NCI-H1436 (cell line): ENCODE measurements around the gene SAMD10.
A peak's percentile ranks its signal among the peaks of the same experiment; 100 is the strongest.
"Not testable (repeated sequence)": the region's sequence is repeated elsewhere in the genome, so short reads cannot be mapped to it uniquely, and the experiment has no call there.

ENCODE experiments used
- DNase-seq: peaks from one replicate; lab custom pipeline; 2025; lab: John Stamatoyannopoulos, UW

SAMD10 gene

DNA sequence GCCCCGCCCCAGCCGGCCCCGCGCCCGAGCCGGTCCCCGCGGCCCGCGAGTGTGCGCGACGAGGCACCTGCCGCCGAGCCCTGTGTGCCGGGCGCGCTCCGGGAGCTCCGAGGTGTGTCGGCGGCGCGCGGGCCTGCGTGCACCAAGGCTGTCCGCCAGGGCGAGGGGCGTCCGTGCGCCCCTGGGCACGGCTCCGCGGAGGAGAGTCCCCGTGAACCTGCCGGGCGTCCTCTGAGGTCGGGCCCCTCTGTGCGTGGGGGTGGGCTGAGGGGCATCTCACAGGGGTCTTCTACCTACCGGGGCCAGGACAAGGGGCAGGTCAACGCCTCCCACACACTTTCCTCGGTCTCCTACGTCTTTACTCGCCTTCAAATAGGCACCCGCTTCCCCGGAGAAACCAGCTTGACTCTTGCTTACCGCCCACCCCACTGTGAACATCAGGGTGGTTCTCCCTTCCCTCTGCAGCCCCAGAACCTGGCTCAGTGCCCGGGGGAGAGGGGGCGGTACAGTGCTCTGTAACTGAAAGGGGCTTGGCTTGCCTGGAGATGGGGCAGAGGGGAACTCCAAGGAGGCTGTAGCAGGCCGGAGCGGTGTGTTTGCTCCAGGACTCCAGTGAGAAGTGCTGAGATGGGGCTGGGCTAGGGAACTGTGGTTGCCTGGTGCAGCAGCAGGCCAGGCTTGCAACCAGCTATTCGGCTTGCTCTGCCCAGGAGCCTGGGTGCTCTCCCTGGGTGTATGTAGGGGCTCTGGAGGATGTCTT is at the start of gene SAMD10:
Gene SAMD10, minus strand, starts transcription at position 86 of the 760 bp plus-strand sequence. CDS start 175 bp downstream, outside the sequence.
- DNase-seq, result peak; percentile 51

- DNase-seq, result no peak
Observed at GRCh38 chr20:64027981-64028685, 48.7 kb upstream of the SAMD10 start.

- no peak for DNase-seq
Observed at GRCh38 chr20:64025826-64026412, 46.5 kb upstream of the SAMD10 start.

DNA sequence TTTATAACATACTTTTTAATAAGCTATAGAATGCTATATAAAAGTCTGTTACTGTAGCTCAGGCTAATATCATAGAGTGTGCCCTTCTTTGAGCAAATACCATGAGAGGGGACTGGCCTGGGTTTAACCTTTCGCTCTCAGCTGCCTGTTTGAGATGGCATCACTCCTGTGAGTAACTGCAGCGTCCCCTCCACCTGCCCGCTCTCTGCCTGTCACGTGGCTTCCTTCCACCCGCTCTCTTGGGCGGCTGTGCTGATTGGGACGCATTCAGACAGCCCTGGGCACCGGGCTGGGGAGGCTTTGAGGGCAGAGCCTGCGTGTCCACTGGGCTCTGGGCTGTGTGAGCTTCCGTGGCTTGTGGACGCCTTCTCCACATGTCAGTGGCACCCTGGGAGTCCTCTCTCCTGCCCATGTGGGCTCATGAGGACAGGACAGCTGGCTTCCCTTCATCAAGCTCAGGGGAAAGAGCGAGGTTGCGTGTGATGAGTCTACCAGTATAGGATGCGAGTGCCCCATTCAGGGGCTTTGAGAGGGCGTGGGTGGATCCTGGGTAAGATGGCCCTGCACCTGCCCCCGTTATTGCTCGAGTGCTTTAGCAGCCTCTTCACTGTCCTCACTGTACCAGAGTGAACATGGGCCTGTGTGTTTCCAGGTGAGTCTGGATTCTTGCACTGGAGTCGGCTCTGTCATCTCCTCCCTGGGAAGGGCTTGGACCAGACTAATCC is 45.8 kb upstream of the SAMD10 start:
- DNase-seq, result no peak

- no peak for DNase-seq
Observed at GRCh38 chr20:64024141-64024990, 44.9 kb upstream of the SAMD10 start.

GRCh38 chr20:64023361-64024140 is 44.1 kb upstream of the SAMD10 start:
- DNase-seq, result no peak

GRCh38 chr20:64022671-64023360 is 43.4 kb upstream of the SAMD10 start:
- DNase-seq, result no peak

GRCh38 chr20:64021124-64021975 is 41.9 kb upstream of the SAMD10 start:
- DNase-seq, result no peak

DNA sequence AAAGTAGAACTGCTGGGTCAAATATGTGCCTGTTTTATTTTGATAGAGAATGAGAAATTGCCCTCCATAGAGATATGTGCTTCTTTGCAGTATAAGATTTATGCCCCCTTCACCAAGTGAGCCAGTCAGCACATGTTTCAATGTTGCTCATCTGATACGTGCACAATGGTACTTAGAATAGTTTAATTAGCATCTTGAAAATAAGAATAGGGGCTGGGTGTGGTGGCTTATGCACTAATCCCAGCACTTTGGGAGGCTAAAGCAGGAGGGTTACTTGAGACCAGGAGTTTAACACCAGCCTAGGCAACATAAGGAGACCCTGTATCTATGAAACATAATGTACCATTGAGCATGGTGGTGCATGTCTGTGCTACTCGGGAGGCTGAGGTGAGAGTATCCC is 36.2 kb upstream of the SAMD10 start:
- no peak for DNase-seq

GRCh38 chr20:64012385-64013154 is 33.1 kb upstream of the SAMD10 start:
- DNase-seq, result not testable (repeated sequence)

DNA sequence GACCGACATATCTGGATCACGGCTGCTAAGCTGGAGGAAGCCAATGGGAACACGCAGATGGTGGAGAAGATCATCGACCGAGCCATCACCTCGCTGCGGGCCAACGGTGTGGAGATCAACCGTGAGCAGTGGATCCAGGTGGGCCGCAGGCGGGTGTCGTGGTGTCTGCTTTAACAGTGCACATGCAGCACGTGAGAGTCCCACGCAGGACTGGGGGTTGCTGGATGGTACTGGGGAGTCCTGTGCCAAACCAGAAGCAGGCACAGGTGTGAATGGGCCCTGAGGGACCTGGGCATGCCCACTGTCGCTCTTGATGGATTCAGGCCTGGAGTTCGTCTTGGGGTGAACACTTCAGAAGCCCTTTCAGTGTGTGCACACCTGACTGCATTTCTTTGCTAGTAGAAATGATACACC is 31.9 kb upstream of the SAMD10 start:
- DNase-seq, result no peak

GRCh38 chr20:64010711-64011237 is 31.3 kb upstream of the SAMD10 start:
- no peak for DNase-seq

DNA sequence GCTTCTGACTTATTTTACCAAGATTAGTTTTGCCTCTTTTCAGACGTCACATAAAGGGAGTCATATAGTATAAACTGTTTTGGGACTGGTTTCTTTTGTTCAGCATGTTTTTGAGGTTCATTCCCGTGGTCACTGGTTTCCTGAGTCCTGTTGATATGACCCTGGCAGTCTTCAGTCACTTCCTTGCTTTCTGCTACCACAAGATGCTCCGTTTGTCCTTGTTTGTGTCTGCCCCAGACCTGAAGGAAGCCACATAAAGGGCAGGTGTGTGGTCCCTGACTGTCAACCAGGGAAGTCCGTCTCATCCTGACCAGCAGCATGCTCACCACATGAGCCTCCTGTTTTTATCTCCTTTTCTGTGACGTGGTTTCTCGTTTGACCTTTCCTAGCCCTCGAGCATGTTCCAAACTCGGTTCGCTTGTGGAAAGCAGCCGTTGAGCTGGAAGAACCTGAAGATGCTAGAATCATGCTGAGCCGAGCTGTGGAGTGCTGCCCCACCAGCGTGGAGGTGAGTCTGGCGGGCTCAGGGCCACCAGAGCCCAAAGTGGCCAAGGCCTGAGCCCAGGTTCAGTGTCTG is 30.5 kb upstream of the SAMD10 start:
- no peak for DNase-seq

- no peak for DNase-seq
Observed at GRCh38 chr20:64006902-64007301, 27.5 kb upstream of the SAMD10 start.

- no peak for DNase-seq
Observed at GRCh38 chr20:64006490-64006889, 27.0 kb upstream of the SAMD10 start.

GRCh38 chr20:64005394-64005793 is 26.0 kb upstream of the SAMD10 start:
- DNase-seq, result no peak

- DNase-seq, result no peak
Observed at GRCh38 chr20:64003960-64004725, 24.7 kb upstream of the SAMD10 start.
